Urothelium cell line (cell line): ENCODE results near the gene C6orf132.
A peak's percentile ranks its signal among the peaks of the same experiment; 100 is the strongest.

Experiments
- DNase-seq: peaks from one replicate; pipeline ENCODE4 v3.0.0; 2011; ENCODE audit warnings: low spot score, mixed read lengths
- FAIRE-seq: peaks from 2 replicates; lab custom pipeline; 2011; peaks lifted over from hg19 to GRCh38; lab: Jason Lieb, UNC

C6orf132 gene

GRCh38 chr6:42086046-42087035, 56.1 kb downstream of the C6orf132 start:
- no peak for FAIRE-seq
- DNase-seq, result no peak

- DNase-seq, result no peak
These were observed 57.5 kb downstream of the C6orf132 start for GRCh38 chr6:42084889-42085288.

DNA sequence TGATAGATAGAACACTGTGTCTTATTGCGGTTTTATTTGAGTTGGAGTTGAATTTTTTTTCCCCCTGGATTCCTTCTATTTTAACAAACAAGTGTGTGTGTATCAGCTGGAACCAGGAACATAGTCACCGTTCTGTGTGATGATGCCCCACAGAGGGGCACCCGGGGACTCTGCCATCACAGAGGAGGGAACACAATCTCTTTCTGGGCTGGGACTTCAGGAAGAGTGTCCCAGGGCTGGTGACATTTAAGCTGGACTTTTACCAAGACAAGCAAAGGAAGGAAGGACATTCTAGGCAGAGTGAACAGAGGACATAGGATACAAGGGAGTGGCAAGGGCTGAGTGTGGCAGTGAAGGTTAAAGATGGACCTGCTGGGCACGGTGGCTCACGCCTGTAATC, 58.9 kb downstream of the C6orf132 start:
- FAIRE-seq (no peak), DNase-seq (no peak)

More at GRCh38 chr6:42084889-42085288, 57.5 kb downstream of the C6orf132 start:
- FAIRE-seq, result no peak

GRCh38 chr6:42079941-42080464, 62.4 kb downstream of the C6orf132 start:
- DNase-seq (no peak), FAIRE-seq (no peak)

GRCh38 chr6:42078386-42078785, 64.0 kb downstream of the C6orf132 start:
- no peak for FAIRE-seq

GRCh38 chr6:42075159-42075838, 67.1 kb downstream of the C6orf132 start:
- no peak for FAIRE-seq
- DNase-seq, result peak; percentile 75

More at GRCh38 chr6:42078386-42078785, 64.0 kb downstream of the C6orf132 start:
- no peak for DNase-seq

DNA sequence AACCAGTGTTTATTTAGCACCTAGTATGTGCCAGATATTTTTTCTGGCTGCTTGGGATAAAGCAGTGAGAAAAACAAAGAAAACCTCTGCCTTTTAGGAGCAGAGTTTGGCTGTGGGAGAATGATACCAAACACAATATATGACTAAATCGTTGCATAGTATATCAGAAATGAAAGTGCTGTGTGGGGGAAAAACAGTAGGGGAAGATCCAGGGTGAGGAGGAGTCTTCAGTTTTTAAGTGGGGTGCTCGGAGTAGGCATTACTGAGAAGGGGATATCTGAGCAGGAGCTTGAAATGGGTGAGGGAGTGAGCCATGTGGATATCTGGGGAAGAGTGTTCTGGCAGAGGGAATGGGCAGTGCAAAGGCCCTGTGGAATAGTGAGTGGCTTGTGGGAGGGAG, 69.1 kb downstream of the C6orf132 start:
- DNase-seq (no peak), FAIRE-seq (no peak)

DNA sequence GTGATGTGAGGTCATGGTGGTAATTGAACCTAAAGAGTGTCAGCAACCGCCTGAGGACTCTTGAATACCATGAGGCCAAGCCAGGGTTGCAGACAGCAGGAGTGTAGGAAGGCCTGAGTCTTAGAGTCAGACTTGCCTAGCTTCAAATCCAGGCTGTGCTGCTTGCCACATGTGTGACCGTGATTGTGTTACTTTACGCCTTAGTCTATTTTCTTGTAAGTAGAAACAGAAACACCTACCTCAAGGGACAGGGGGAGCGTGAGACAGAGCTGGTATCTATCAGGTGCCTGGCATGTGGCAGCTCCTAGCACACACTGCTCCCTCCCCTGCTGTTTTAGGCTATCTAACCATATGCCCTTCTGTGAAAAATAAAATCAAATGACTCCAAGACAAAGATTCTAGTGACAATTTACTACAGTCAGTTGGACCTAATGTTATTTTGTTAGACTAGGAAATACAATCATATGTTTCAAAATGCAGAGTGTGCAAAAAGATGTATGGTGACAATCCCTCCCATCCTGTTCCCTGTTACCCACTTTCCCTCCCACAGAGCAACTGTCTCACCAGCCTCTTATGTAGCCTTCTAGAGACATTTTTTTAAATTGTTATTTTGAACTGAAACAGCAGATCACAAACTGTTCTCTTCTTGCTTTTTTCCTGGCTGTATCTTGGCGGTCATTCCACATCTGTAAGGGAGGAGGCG, 70.4 kb downstream of the C6orf132 start:
- no peak for DNase-seq
- no peak for FAIRE-seq

GRCh38 chr6:42068872-42069522, 73.4 kb downstream of the C6orf132 start:
- DNase-seq (no peak), FAIRE-seq (peak; percentile 27)

- no peak for FAIRE-seq
- no peak for DNase-seq
These were observed 74.2 kb downstream of the C6orf132 start for GRCh38 chr6:42068173-42068572.

DNA sequence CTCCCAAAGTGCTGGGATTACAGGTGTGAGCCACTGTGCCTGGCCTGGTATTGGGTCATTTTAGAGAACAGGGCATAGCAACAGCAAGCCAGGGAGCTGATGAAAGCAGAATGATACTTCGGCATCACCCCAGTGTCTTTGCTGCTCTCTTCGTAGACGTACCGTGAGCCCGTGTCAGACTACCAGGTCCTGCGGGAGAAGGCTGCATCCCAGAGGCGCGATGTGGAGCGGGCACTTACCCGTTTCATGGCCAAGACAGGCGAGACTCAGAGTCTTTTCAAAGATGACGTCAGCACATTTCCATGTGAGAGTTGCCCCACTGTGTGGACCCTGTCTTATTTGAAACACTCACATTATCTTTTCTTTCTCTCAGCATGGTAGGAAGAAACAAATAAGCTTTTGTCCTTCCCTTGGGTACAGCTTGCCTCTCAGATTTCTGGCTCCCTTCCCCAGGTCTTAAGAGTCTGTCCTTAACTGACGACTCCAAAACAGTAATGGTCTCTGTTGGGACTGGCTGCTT, 76.2 kb downstream of the C6orf132 start:
- DNase-seq (no peak), FAIRE-seq (no peak)

GRCh38 chr6:42059743-42060142, 82.7 kb downstream of the C6orf132 start:
- no peak for FAIRE-seq

GRCh38 chr6:42053601-42054000, 88.8 kb downstream of the C6orf132 start:
- no peak for FAIRE-seq
- no peak for DNase-seq

More at GRCh38 chr6:42059743-42060142, 82.7 kb downstream of the C6orf132 start:
- DNase-seq, result no peak

DNA sequence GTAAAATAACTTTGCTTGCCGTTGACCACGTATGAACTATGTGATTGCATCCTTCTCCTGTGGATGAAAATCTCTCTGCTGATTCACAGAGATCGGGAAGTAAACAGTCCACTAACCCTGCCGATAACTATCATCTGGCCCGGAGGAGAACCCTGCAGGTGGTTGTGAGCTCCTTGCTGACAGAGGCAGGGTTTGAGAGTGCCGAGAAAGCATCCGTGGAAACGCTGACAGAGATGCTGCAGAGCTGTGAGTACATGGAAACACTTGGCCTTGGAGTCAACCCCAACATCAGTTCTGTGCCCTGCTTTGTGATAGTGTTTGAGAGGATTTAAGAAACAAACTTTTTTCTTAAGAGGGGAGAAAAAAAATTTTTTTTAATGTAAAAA, 91.2 kb downstream of the C6orf132 start:
- FAIRE-seq (no peak), DNase-seq (no peak)
